HG02852 (cell line): ENCODE measurements around the gene KLK12.

Source experiments
- ATAC-seq: cut with Tn5 transposase; IDR thresholded peaks from one replicate; pipeline ENCODE4 v1.9.1; 2021; ENCODE audit warnings: mild to moderate bottlenecking, moderate library complexity; ENCODE audit not compliant: unreplicated experiment

KLK12 gene

DNA sequence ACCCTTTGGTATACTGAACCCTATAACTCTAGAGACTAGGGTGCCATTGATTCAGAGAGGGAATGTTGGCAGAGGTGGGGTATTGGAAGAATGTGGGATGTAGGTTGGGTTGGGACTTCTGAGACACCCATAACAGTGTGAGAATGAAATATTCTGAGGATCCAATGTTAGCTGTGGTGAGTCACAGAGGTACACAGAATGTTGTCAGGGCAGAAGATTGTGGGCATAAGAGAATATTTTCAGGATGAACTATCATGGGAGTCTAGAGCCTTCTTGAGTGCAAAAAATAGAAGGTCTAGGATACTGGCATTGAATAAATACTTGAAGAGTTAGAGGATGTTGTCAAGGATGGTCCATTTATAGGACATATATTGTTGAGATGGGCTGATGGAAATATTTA lies 21.1 kb upstream of the KLK12 start:
- ATAC-seq: no peak

DNA sequence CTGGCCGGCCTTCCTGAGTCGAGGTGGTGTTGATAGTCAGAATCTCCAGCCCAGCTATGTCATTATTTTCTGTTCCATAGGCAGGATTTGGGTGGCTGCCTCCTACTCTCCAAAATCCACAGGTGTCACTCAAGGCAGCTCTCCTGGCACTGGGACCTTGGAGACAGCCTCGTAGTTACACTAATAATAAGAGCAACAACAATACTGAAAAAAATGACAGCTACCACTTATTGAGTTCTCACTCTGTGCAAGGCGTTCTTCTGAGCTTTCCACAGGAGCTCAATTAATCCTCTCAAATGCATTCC lies 12.2 kb upstream of the KLK12 start:
- ATAC-seq: no peak

DNA sequence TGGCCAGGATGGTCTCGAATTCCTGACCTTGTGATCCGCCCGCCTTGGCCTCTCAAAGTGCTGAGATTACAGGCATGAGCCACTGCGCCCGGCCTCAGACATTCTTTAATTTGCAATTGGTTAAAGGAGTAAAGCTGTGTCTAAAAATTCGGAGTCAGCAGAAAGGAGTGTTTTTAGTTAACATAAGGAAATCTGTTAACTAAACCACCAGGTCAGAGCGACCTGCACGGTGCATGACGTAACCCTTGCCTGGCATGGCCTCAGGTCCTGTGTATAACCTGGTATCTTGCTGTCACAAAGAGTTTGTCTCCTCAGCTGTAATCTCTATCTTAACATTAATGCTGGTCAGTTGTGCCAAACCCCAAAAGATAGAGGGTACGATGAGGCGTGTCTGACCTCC lies 9.5 kb upstream of the KLK12 start:
- no peak for ATAC-seq

DNA sequence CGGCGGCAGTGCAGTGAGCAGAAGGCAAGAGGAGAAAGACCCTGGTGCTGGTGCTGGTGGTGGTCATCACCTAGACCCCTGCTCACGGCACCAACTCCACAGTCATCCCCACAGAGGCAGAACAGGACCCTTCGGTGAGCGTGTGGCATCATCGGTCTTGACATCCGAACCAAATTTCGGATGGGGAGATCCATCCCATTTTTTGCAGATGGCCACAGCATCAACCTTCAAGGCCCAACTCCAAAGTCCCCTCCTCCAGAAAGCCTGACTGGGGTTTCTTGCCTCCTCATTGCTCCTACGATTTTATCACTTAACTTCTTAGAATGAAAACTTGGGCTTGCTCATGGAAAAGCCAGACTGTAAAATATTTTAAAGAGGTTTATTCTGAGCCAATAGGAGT lies 8.7 kb upstream of the KLK12 start:
- ATAC-seq: no peak

DNA sequence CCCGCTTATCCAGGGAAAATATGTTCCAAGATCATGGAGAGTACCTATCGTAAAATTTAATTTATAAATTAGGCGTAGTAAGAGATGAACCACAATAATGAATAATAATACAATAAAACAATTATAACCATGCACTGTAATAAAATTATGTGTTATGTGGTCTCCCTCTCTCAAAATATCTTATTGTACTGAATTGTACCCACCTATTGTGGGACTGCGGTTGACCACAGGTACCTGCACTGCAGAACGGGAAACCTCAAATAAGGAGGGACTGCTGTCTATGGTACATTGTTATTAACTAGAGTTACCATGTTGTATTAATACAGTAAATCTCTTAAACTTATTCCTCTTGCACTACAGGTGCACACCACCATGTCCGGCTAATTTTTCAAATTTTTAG lies 5.3 kb upstream of the KLK12 start:
- no peak for ATAC-seq

DNA sequence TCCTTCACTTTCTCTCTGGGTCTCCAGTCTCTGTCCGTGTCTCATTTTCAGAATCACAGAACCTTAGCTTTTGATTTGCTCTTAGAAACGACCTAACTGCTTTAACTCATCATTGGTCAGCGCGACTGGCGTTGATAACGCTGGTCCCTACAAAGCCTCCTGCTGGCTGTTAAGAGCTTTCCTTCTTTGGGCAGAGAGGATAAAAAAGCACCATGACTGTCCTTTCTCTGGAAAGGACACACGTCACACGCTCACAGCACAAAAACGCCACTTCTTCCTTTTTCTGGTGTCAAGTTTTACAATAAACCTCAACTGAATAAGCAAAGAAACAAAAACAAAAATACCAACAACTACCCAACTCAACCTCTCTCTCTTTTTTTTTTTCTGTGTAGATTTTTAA lies 1.7 kb upstream of the KLK12 start:
- ATAC-seq: no peak

DNA sequence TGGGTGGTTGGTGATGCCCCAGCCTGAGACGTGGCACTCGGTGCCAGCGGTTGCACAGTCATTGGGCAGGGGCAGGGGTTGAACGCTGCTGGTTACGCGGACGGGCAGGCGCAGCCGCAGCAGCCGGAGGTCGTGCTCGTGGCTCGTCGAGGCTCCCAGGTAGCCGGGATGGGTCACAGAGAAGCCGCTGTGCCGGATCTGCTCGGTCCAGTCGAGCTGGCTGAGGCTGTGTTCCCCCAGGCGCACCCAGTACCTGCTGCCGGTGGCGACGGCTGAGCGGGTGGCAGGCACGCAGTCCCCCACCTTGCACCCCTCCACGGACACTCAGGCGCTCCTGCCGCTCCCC lies 2.9 kb downstream of the KLK12 start:
- no peak for ATAC-seq

DNA sequence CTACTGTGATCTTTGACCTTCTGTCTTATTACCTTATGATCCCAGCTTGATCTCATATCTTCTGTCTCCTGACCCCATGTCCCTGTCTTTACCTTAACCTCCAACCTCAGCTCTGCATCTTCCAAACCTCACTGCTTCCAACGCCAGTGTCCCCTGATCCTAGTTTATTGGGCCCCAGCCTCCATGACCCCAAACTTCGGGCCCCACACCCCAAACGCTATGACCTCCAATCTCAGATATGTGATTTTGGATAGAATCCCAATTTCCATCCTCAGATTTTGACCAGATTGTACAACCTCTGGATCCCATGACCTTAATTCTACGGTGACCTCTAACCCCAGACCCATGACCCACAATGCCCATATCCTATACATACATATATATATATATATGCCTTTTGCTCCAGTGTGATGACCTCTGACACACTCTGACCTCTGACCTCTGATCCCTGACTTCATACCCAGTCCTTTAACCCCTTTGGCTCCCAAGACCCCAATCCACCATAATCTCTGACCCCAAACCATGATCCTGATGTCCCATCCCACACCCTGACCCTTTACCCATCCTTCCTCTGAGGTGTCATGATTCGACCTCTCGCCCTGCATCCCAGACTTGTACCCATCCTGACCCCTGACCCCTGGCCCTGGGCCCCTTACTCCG lies 3.5 kb downstream of the KLK12 start:
- no peak for ATAC-seq

DNA sequence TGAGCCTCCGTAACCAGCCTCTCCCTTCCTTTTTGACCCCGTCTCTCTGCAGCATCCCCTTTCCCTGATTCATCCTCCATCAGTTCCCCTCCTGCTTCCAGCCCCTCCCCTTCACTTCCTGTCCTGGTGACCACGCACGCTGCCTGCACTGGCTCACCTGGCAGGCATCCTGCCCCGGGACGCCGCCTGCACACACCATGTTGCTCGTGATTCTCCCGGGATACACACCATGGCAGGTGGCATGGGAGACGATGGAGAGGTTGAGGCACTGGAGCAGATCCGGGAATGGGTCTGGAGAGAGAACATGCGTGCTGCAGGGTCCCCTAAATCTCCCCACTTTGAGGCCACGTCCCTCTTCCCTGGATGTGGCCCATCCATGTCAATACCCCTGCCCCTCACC lies 4.2 kb downstream of the KLK12 start:
- no peak for ATAC-seq

DNA sequence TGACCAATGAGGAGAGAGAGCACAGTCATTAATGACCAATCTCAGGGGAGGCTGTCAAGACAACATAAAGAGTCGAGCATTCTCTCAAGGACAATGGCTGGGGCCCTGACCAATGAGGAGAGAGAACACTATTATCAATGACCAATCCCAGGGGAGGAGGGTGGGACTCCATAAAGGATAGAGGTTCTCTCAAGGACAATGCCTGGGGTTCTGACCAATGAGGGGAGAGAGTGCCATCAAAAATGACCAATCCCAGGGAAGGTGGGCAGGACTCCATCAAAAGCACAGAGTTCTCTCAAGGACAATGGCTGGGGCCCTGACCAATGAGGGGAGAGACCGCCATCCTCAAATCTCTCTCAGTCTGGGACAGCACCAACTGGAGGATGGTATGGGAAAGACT lies 5.1 kb downstream of the KLK12 start:
- no peak for ATAC-seq

DNA sequence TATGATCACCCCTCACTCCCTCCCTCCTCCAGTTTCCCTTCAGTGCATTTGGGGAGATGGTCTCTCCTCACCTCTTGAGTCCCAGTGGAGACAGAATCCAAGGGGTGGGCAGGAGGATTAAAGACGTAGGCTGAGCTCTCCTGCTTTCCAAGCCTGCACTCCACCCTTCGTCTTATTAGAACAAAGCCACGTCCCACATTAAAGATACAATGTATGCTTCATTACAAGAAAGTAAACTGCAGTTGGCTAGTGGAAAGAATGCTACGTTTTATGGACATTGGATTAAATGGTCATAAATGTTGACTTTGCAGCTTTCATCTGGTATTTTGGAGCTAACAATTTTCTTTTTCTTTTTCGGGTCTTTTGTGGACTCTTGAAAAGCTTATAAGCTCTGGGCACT lies 6.9 kb downstream of the KLK12 start:
- no peak for ATAC-seq

DNA sequence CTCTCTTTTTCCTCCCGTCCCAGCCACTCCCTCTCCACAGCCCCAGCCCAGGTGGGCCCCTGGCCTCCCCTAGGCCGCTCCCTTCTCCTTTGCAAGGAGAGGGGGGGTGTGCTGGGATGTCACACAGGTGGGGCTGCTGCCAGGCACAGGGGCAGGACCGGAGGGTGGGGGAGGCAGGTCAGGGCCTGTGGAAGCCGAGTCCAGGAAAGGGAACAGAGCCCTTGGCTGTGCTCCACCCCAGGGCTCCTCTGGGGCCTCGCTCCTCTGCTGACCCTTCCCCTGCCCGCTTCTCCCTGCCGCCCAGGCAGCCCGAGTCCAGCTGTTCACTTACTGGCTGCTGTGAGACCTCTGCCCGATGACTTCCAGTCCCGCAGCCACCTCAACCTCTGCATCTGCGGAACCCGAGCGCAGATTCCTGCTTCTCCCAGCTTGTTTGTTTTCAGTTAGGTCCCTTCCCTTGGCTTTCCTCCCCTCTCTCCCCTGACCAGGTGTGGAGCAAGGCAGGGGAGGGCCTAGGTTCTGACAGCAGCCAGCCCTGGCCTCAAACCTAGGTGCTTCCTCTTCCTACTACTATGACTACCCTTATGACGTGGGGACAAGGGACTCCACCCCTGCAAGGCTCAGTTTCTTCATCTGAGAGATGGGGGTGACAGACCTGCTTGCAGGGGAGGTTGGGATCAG lies 7.5 kb downstream of the KLK12 start:
- ATAC-seq: no peak

DNA sequence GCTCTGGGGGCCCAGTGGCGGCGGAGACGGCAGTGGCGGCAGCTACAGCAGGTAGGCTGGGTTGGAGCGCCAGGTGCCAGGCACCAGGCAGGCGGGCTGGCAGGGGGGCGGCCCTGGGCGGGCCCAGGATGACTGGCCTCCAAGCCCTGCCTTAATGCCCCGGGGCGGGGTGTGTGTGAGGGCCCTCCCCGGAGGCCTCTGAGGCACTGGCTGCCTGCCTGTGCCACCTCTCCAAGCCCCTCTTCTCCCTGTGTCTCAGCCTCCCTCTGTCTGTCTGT lies 8.3 kb downstream of the KLK12 start, which contains the start of gene KLK11:
KLK11 (minus strand) TSS at position 63 of the 278 bp plus-strand sequence. CDS start 985 bp downstream, outside the sequence.
- no peak for ATAC-seq

DNA sequence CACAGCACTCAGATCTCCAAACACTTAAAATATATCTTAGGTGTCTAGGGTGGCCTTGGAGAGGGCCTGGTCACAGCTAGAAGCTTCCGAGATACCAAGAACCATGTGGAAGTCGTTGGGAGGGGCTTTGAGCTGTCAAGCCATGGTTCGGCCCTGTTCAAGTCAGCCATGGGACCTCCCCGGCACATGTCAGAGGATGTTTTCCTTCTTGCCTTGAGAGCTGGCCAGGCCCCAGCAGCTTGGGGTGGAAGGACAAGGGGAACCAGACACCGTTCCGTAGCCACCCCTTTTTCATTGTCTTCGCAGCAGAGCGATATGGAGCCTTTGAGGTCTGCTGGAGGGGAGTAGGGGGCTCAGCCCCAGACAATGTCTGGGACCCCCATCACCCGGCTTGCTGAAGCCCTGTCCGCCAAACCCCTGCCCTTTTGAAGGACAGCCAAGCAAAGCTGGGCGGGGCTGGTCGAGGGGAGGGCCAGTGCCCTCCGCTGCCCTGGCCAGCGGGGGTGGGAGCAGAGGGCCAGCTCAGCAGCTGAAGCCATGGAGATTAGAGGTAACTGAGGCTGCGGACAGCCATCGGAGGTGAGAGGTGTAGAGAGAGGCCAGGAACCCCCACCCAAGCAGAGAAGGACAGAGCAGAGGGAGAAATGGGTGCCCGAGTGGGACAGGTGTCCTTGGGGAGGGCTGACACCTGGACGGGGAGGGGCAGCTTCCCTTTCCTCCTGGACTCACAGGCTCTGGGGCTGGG lies 8.8 kb downstream of the KLK12 start:
- ATAC-seq: no peak

DNA sequence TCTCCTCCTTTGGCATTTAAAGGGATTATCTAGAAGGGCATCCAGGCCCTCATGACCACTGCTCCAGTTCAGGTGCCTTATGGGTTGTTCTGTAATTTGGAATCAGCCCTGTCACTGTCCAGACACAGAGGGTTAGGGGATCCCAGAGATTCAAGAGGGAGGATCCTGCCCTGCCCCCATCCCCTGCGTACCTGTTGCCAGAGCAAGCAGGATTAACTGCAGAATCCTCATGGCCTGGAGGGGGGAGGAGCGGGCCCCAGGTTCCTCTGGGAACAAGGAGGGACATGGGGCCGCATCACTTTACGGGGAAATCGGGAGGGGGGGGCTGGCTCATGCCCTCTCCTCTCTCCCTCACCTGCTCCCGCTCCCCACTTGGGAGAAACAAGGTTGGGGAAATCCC lies 9.4 kb downstream of the KLK12 start:
- no peak for ATAC-seq

DNA sequence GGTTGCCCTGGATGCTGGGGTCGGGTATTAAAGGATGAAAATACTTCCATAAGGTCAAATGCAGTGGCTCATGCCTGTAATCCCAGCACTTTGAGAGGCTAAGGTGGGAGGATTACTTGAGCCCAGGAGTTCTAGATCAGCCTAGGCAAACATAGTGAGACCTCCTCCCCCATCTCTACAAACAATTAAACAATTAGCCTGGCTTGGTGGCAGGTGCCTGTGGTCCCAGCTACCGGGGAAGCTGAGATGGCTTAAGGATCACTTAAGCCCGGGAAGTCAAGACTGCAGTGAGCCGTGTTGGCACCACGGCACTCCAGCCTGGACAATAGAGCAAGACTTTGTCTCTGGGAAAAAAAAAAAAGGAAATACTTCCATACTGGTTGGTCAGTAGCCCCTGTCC lies 9.9 kb downstream of the KLK12 start:
- ATAC-seq: no peak

DNA sequence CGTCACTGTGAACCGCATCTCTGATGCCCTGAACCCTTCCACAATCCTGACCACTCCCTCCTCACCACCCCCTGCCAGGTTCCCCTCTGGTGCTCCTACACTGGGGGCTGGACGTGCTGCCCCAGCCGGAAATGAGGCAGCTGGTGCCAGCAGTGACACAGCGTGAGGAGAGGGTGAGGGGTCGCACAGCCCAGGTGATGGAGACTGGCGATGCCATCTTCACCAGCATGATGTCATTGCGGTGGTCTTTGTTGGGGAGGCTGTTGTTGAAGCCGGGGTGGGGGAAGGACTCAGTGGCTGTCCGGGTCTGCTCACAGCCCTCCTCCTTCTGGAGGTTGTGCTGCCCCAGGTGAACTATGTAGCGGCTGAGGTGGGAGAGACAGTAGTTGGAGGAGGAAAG lies 10.9 kb downstream of the KLK12 start:
- ATAC-seq: no peak

DNA sequence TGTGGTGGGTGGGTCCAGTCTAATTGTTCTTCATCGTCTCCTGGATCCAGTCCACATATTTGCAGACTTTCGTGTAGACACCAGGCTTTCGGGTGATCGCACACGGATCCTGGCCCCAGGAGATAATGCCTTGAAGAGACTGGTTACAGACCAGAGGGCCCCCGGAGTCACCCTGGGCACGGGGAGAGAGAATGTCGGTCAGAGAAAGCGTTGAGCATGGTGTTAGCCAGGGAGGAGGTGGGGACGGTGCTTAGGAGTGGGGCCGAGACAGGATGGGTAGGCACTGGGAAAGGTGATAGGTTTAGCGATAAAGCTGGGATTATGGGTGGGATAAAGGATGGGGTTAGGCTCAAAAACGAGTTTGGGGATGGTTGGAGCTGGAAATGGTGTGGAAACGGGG lies 12.3 kb downstream of the KLK12 start:
- ATAC-seq: no peak

DNA sequence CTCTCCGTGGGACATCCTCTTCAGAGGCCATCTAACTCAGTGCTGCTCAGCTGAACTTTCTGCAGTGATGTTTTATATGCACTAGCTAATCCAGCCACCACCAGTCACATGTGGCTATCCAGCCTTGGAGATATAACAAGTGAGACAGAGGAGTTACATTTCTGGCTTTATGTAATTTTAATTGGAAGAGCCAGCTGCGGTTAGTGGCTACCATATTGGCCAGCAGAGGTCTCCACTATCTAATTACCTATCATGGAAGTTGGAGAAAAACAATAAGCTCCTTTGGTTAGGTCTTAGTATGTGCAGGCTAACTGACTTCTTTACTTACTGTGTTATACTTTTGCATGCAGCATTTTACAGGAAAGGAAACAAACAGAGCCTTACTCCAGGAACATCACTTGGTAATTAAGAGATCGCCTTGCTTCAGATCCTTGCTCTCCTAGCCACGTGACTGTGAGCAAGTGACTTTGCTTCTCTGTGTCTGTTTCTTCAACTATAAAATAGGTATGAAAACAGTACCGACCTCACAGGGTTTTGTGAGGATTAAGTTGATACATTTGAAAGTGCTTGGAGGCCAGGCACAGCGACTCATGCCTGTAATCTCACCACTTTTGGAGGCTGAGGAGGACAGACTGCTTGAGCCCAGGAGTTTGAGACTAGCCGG lies 13.7 kb downstream of the KLK12 start:
- ATAC-seq: no peak

DNA sequence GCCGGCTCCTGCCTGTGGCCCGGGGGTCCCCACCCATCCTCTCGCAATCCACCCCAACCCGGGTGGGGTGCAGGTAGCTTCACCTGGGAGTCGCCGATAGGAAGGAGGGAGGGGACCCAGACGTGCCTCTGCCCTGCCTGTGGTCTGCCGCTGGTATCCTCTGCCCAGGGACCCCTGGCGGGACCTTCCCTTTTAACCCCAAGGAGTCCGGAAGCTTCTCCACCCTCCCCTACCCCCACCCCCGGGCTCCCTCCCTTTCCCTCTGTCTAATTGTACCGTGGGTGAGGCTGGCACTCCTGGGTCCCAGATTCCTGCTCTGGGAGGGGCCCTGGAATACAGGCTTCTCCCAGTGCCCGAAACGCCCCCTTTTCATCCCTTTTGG lies 15.3 kb downstream of the KLK12 start, which contains the start of gene KLK10:
KLK10 (minus strand) TSS at position 166 of the 382 bp plus-strand sequence. CDS start 579 bp downstream, outside the sequence.
- ATAC-seq: no peak

DNA sequence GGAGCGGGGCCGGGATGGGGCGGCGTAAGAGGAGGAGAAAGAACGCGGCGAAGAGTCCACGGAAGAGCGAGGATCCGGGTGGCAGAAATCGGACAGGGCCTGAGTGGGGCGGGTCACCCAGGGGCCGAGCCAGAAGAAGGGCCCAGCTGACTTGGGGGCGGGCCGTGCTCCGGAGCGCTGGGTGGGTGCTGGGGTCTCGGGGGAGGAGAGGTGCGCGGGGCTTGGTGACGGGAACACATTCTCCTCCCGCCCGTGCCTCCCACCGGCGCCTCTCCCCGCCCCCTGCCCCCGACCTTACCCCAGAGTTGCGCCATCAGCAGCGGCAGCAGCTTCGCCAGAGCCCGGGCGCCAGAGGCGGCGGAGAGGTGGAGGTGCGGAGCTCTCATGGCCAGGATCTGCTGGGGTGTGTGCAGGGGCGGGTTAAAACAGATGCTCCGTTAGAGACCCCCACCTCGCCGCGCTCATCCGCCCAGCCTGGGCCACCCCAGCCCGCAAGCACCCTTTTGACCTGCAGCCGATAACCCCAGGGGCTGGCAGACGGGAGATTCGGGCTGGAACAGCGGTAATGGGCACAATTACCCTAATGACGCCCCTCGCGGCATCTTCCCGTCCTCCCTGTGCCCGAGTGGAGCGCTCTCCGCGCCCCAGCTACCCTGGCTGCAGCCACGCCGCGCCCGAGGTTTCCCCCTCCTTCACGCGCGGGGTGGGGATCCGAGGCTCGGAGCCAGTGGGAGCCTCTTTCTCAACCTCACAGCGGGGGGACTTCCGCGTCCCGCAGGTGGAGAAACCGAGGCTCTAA lies 15.9 kb downstream of the KLK12 start:
- no peak for ATAC-seq
